ENCODE measurements around the gene OR5AP2. TPM values are rescaled to one million over a fixed set of nuclear protein-coding genes. Genes with fewer than 3 reads are reported as not detected.
A peak's percentile ranks its signal among the peaks of the same experiment; 100 is the strongest.
"Not testable (repeated sequence)": the region's sequence is repeated elsewhere in the genome, so short reads cannot be mapped to it uniquely, and the experiment has no call there.

Gene OR5AP2
- total RNA-seq (2014; rRNA removed; shearing (Covaris generic)): not detected in 2 replicates

DNA sequence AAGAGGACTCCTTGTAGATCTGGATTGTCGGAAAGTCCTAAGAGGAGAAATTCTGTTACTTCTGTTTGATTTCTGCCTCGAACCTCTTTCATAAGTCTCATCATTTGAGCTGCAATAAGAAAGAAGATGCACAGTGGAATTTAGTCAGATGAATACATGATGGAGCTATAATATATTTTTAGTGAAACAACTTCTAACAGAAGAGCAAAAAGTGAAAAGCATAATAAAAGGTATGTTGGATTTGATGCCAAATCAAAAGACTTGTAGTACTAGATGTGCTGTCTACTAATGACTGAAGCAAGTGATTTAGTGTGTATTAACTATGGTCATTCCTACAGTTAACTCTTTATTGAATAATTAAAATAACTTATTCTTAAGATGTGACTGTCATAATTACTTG lies at the start of gene OR5AP2:
Gene OR5AP2 (minus strand): TSS at position 101 of the 400 bp plus-strand sequence. CDS start 0 bp downstream, at position 101.
- DNase-seq: no peak
- Histone ChIP-seq H3K4me3 (no peak within 1 kb of the TSS), H3K9me3 (replicated peaks) (no peaks in the 10 kb centered on the region), H3K36me3 (no peaks in the 10 kb centered on the region), H3K27ac (no peak within 1 kb of the TSS), H3K4me1 (no peaks in the 10 kb centered on the region), H3K27me3 (peaks cover 4% of the 10 kb centered on the region; the same call in 1 of the 2 replicates)

GRCh38 chr11:56691179-56691578 lies 48.9 kb upstream of the OR5AP2 start:
- not testable (repeated sequence) for H3K4me3 ChIP-seq; H3K9me3 ChIP-seq (replicated peaks); H3K27ac ChIP-seq; H3K4me1 ChIP-seq; H3K36me3 ChIP-seq; DNase-seq; H3K27me3 ChIP-seq

- Histone ChIP-seq H3K27ac (no peak overlapping the region), H3K36me3 (no peaks in the 10 kb centered on the region), H3K27me3 (no peaks in the 10 kb centered on the region), H3K4me3 (no peak overlapping the region), H3K4me1 (no peaks in the 10 kb centered on the region), H3K9me3 (replicated peaks) (no peaks in the 10 kb centered on the region)
- DNase-seq: no peak
Measured at GRCh38 chr11:56688554-56689100, 46.4 kb upstream of the OR5AP2 start.

GRCh38 chr11:56670984-56671383 lies 28.7 kb upstream of the OR5AP2 start:
- no peak for DNase-seq
- H3K4me3 ChIP-seq: no peak overlapping the region

GRCh38 chr11:56663386-56663785 lies 21.1 kb upstream of the OR5AP2 start, which contains the start of gene OR5AR1:
TSS of gene OR5AR1 (plus strand) at chr11:56663686. CDS start at chr11:56663686, 0 bp downstream.
- Histone ChIP-seq H3K36me3 (no peaks in the 10 kb centered on the region), H3K27me3 (no peaks in the 10 kb centered on the region), H3K9me3 (replicated peaks) (no peaks in the 10 kb centered on the region), H3K4me3 (no peak within 1 kb of the TSS), H3K27ac (no peak within 1 kb of the TSS), H3K4me1 (no peaks in the 10 kb centered on the region)
- DNase-seq: no peak

More at GRCh38 chr11:56670984-56671383, 28.7 kb upstream of the OR5AP2 start:
- Histone ChIP-seq H3K27me3 (no peaks in the 10 kb centered on the region), H3K4me1 (no peaks in the 10 kb centered on the region), H3K27ac (no peak overlapping the region), H3K36me3 (no peaks in the 10 kb centered on the region), H3K9me3 (replicated peaks) (no peaks in the 10 kb centered on the region)

DNA sequence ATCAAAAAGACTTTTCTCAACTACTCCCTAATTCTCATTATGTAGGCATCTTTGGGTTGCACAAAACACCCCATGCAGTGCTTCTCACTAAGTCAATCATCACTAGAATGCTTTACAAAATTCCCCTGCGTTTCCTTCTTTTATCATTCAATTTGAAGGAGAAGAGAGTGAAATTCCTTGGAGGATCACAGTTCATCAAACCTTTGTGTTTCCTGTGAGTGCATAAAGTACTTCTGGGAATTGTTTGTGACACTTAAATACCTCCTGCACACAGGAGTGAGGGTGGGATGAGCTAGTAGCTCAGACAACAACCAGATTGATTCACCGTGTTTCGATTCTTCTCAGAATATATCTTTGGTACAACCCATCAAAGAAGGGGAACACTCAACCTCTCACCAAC lies 17.5 kb upstream of the OR5AP2 start:
- DNase-seq: no peak

GRCh38 chr11:56637500-56637899 lies 4.7 kb downstream of the OR5AP2 start:
- H3K27me3 ChIP-seq: peaks cover 4% of the 10 kb centered on the region; the same call in 1 of the 2 replicates
- no peaks in the 10 kb centered on the region for H3K4me1 ChIP-seq
- DNase-seq: no peak
- no peak overlapping the region for H3K4me3 ChIP-seq
- no peaks in the 10 kb centered on the region for H3K36me3 ChIP-seq
- H3K27ac ChIP-seq: no peak overlapping the region
- no peaks in the 10 kb centered on the region for H3K9me3 ChIP-seq (replicated peaks)

More for the DNA sequence above, 17.5 kb upstream of the OR5AP2 start:
- H3K27me3 ChIP-seq: no peaks in the 10 kb centered on the region
- H3K27ac ChIP-seq: no peak overlapping the region
- H3K9me3 ChIP-seq (replicated peaks): no peaks in the 10 kb centered on the region
- H3K4me3 ChIP-seq: no peak overlapping the region
- H3K36me3 ChIP-seq: no peaks in the 10 kb centered on the region
- H3K4me1 ChIP-seq: no peaks in the 10 kb centered on the region

DNA sequence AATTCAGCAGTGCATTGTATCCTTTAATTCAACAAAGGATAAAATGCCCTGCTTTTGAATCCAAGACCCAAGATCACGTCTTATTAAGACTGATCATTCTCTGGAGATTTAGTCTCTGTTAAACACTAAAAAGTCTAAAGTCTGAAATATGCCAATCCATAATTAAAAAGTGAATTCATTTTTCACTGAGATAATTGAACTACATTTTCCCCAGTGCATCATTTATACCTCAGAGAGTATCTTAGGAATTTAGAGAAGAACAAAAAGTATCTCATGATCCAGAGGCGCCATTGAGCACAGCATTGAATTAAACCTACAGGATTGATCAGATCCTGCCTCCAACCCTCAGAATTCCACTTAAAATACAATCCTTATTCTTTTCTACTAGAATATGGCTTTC lies 5.4 kb downstream of the OR5AP2 start:
- Histone ChIP-seq H3K4me3 (no peak overlapping the region), H3K9me3 (replicated peaks) (no peaks in the 10 kb centered on the region), H3K27ac (no peak overlapping the region), H3K36me3 (no peaks in the 10 kb centered on the region), H3K4me1 (no peaks in the 10 kb centered on the region), H3K27me3 (peaks cover 4% of the 10 kb centered on the region; the same call in 1 of the 2 replicates)
- DNase-seq: no peak

DNA sequence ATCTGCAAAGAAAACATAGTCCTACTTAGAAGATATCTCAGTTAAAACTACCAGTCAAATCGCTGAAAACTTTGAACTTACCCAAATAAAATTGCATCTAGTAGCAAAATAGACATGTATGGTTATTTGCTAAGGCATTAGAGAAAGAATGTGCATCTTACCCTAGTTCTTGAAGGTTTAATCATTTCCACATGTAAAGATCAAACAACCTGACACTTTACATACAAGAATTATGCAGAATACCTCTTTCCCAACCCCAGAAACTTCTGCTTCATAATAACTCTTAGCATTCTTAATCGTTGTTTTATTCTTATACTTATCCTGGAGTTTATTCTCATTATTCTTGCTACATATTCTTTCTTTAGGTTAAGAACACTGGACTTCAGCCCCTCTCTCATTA lies 9.9 kb downstream of the OR5AP2 start:
- no peaks in the 10 kb centered on the region for H3K4me1 ChIP-seq
- no peak overlapping the region for H3K4me3 ChIP-seq
- H3K27ac ChIP-seq: no peak overlapping the region
- H3K9me3 ChIP-seq (replicated peaks): no peaks in the 10 kb centered on the region
- no peaks in the 10 kb centered on the region for H3K27me3 ChIP-seq
- no peaks in the 10 kb centered on the region for H3K36me3 ChIP-seq
- DNase-seq: no peak

- no peaks in the 10 kb centered on the region for H3K36me3 ChIP-seq
- H3K27ac ChIP-seq: no peak overlapping the region
- H3K4me1 ChIP-seq: peaks cover 4% of the 10 kb centered on the region; the same call in 1 of the 2 replicates
- peaks cover 7% of the 10 kb centered on the region; the same call in 1 of the 2 replicates for H3K27me3 ChIP-seq
- H3K4me3 ChIP-seq: no peak overlapping the region
- no peak for DNase-seq
- no peaks in the 10 kb centered on the region for H3K9me3 ChIP-seq (replicated peaks)
Measured at GRCh38 chr11:56625946-56626345, 16.3 kb downstream of the OR5AP2 start.

- H3K9me3 ChIP-seq (replicated peaks): no peaks in the 10 kb centered on the region
- H3K4me1 ChIP-seq: peaks cover 4% of the 10 kb centered on the region; the same call in 1 of the 2 replicates
- peak; percentile 24 to 70 for DNase-seq
- peaks cover 7% of the 10 kb centered on the region; the same call in 1 of the 2 replicates for H3K27me3 ChIP-seq
- no peaks in the 10 kb centered on the region for H3K36me3 ChIP-seq
- H3K4me3 ChIP-seq: no peak overlapping the region
- H3K27ac ChIP-seq: no peak overlapping the region
Measured at GRCh38 chr11:56624661-56625110, 17.6 kb downstream of the OR5AP2 start.

- Histone ChIP-seq H3K36me3 (no peaks in the 10 kb centered on the region), H3K27me3 (no peaks in the 10 kb centered on the region), H3K4me3 (no peak overlapping the region), H3K4me1 (no peaks in the 10 kb centered on the region), H3K9me3 (replicated peaks) (no peaks in the 10 kb centered on the region), H3K27ac (no peak overlapping the region)
- no peak for DNase-seq
Measured at GRCh38 chr11:56611174-56611573, 31.1 kb downstream of the OR5AP2 start.

- H3K4me3 ChIP-seq; H3K36me3 ChIP-seq; H3K9me3 ChIP-seq (replicated peaks); H3K27ac ChIP-seq; DNase-seq; H3K27me3 ChIP-seq; H3K4me1 ChIP-seq: not testable (repeated sequence)
Measured at GRCh38 chr11:56592088-56592717, 50.0 kb downstream of the OR5AP2 start.

All from SJCRH30 (cell line).